HUDEP-2 (cell line): ENCODE results near the gene SCN7A.
"Not testable (repeated sequence)": the region's sequence is repeated elsewhere in the genome, so short reads cannot be mapped to it uniquely, and the experiment has no call there.

ENCODE experiments used
- DNase-seq, 76 experiments: peaks; one replicate each; lab custom pipeline; 2025; ENCODE audit not compliant: unreplicated experiment in 76 of 76; lab: John Stamatoyannopoulos, UW

SCN7A gene

GRCh38 chr2:166364476-166365161 is 129.4 kb downstream of the SCN7A start:
- no peak for DNase-seq

GRCh38 chr2:166361351-166362153 is 132.5 kb downstream of the SCN7A start:
- DNase-seq, result peak in 11 of 76 experiments; percentile 1 to 41 (median 10)

- DNase-seq, result no peak
These were observed 133.1 kb downstream of the SCN7A start for GRCh38 chr2:166360906-166361305.

- DNase-seq, result no peak
These were observed 133.6 kb downstream of the SCN7A start for GRCh38 chr2:166360426-166360825.

GRCh38 chr2:166357950-166358321 is 136.1 kb downstream of the SCN7A start:
- not testable (repeated sequence) for DNase-seq

GRCh38 chr2:166357068-166357949 is 136.7 kb downstream of the SCN7A start:
- no peak for DNase-seq
